ENCODE data around the gene DMRT1.
A peak's percentile ranks its signal among the peaks of the same experiment; 100 is the strongest.

DNA sequence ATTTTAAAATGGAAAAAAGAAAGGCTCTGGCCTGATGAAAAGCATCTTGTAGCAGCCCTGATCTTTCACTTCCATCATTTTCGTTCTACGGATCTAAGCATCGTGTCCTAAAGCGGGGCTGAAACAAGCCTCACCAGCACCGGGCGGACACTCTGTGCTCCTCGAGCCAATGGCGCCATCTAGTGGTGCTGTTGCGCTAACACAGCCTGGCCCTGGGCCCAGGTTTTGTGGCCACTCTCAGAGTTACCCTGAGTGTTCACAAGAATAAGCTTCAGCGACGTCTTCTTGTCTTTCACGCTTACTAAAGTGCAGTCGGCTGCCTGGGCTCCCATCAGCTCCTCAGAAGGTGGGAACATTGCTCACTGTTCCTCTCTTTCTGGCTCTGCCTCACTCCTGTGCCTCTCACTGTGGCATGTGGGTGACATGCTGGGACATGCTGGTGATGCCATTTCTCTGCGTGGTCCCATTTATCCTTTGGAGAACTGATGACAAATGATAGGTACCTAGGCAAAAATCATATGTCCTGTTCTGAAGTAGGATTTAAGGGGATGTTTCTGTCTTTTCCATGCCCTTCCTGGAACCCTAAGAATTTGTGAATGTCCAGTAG, 167.7 kb downstream of the DMRT1 start:
- TF ChIP-seq, protein P1, sequence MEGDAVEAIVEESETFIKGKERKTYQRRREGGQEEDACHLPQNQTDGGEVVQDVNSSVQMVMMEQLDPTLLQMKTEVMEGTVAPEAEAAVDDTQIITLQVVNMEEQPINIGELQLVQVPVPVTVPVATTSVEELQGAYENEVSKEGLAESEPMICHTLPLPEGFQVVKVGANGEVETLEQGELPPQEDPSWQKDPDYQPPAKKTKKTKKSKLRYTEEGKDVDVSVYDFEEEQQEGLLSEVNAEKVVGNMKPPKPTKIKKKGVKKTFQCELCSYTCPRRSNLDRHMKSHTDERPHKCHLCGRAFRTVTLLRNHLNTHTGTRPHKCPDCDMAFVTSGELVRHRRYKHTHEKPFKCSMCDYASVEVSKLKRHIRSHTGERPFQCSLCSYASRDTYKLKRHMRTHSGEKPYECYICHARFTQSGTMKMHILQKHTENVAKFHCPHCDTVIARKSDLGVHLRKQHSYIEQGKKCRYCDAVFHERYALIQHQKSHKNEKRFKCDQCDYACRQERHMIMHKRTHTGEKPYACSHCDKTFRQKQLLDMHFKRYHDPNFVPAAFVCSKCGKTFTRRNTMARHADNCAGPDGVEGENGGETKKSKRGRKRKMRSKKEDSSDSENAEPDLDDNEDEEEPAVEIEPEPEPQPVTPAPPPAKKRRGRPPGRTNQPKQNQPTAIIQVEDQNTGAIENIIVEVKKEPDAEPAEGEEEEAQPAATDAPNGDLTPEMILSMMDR (conservative IDR thresholded peaks at IDR 0.05 in 1 of 2, IDR thresholded peaks at IDR 0.05 in 1 of 2; ENCODE audit: low read depth in 1 of 2, low read length in 2 of 2) = peak; percentile 92 to 95
- no peak for TF ChIP-seq EZH2 (IDR thresholded peaks at IDR 0.05; ENCODE audit: low read length, missing control alignments)

Data from fibroblast of lung (primary cell).